GM18873 (cell line): ENCODE results near the gene DNM3.

Source experiments
- ATAC-seq: cut with Tn5 transposase; IDR thresholded peaks from one replicate; pipeline ENCODE4 v1.9.1; 2021; ENCODE audit warnings: mild to moderate bottlenecking, moderate library complexity, moderate number of reproducible peaks; ENCODE audit not compliant: unreplicated experiment, low FRiP score

Gene DNM3

GRCh38 chr1:171867236-171867635 is 25.9 kb downstream of the DNM3 start:
- ATAC-seq = no peak

DNA sequence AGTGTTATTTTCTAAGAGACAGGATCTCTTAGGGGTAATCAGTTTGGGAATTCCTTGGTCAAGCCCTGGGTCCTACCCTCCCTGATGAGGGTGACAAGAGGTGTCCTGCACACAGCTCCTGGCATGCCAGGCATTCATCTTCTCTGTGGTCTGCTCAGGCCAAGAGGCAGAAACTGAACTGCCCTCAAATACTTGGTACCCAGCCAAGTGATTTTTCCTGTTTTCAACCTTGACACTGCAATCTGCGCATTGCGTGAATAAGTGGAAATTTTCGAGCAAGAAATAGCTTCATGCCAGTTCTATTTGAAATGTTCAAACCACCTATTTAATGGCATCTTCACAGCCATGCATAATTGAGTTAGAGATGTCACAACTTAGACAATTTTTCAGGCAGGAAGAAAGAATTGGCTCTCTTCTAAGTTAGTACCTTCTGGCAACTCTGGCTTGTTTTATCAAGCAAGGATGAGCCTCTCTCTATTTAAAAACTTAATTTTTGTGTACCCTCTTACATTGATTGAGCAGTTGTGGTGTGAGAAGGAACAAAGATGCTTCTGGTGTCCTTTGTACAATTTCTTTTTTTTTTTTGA is 27.0 kb downstream of the DNM3 start:
- no peak for ATAC-seq

DNA sequence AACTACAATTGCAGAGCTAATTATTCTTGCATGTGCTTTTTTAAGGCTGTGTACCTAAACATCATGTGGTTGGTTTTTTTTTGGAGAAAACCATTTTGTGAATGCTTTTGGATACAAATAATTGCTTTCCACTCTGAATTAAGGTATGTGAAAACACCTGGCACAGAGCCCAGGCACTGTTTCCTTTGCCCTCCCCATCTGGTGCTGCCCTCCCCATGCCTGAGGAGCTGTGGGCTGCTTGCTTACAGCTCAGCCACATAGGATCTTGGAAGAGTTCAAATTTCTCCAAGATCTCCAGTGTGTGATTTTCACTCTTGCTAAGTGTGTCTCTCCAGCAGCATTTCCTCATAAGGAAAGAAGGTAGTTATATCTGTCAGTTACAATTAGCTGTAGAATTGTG is 27.8 kb downstream of the DNM3 start:
- no peak for ATAC-seq

GRCh38 chr1:171871848-171872247 is 30.6 kb downstream of the DNM3 start:
- no peak for ATAC-seq

- ATAC-seq = no peak
Measured at GRCh38 chr1:171872430-171872829, 31.1 kb downstream of the DNM3 start.

DNA sequence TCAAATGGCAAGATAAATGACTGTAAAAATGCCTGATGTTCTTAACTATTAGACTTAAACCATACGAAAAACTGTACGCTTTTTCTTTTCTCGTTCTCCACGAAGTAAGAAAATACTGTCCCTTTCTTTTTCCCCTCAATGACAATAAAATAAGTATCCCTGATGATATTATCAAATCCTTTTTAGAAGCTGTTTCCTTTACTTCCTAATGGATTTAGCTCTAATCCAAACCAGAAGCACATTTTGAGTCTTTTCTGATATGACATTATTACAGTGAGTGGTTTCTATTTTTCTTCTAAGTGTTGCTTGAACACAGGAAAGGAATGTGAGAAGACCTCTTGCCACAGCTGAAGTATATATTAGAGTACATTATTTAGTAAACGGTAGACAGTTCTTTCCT is 32.4 kb downstream of the DNM3 start:
- no peak for ATAC-seq

DNA sequence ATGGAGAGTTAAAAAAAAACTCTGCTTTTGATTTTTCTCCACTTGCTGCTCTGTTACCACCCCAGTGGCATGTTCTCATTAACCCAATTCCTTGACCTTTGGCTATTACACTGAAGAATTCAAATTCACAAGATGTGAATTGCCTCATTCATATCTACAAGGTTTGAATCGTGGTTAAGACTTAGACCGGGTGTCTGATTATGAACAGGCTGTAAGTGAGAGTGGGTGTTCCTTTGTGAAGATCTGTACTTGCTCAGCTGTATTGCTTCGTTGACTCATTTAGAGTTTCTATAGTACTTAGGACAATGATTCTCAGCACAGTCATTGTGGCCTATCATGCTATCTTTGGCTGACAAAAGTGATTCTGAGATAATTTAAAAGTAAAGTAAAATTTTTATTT is 36.4 kb downstream of the DNM3 start:
- ATAC-seq = no peak

- ATAC-seq = no peak
Measured at GRCh38 chr1:171879556-171879955, 38.3 kb downstream of the DNM3 start.

DNA sequence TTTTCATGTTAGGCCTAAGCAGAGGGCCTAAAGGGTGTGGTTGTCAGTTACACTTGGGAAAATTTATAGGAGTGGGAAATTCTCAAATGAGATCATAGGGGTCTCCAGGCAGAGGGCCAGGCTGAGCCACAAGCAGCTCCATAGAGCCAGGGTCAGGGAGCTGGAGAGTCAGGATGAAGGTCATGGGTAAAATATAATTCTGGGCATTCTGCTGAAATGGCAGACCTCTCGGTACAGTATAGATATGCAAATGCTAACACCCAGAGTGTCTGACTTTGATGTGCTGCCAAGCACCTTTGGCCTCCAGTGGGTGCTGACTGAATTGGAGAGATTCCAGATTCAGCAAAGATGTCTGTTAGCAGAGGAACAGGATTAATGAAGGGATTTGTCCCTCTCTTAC is 40.1 kb downstream of the DNM3 start:
- ATAC-seq = no peak

- ATAC-seq = no peak
Measured at GRCh38 chr1:171883849-171884248, 42.6 kb downstream of the DNM3 start.

- ATAC-seq = no peak
Measured at GRCh38 chr1:171884475-171884874, 43.2 kb downstream of the DNM3 start.

DNA sequence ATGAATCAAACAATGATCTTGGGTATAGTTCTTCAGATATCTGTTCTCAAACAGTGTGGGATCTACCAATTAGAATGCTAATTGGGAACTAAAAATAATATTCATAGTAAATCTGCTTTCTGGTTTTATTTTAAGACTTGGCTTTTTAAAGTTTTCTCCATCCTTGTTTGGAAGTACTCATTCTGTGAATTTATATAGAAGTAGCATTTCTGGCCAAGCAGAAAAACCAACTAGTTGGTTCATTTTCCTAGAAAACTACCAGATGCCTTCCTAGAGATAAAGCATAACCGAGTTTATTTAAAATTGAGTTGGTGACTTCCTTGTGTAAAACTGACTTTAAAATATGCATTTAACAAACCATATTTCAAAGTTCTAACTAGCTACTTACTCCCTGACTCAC is 48.8 kb downstream of the DNM3 start:
- no peak for ATAC-seq

GRCh38 chr1:171896936-171897703 is 55.8 kb downstream of the DNM3 start:
- ATAC-seq = no peak

DNA sequence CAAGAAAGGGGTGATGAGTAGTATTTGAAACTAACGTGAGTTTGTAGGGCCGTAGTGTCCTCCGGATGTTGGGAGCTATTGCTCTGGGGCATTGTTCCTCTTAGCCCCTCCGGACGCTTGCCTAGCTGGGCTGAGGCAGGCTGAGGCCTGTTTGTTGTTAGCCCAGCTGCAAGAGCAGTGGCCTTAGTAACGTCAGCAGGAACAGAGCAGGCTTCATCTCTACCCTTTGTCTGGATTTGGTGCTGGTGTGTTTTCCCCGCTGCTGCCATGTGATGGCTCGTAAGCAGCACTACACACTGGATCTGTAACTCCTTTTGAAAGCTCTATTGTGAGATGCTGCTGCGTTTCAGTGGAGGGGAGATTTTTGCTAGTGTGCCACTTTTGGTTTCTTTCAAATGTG is 57.6 kb downstream of the DNM3 start:
- no peak for ATAC-seq

GRCh38 chr1:171899838-171900237 is 58.5 kb downstream of the DNM3 start:
- no peak for ATAC-seq

DNA sequence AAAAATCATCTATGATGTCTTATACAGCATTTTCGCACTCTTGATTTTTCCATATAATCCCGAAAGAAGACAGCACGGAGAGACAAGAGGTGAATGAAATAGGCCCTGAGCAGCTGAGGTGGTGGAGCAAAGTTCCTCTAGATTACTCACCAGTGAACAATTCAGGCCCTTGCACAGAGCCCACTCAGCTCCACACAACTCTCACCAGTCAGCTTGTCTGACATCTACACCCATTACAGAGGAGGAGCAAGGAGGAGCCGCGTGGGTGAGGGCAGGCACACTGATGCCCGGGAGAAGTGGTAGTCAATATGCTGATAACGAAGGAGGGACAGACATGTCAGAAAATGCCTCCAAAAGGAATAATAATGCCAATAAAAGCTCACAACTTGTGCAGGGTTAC is 59.9 kb downstream of the DNM3 start:
- ATAC-seq = no peak

- ATAC-seq = no peak
Measured at GRCh38 chr1:171902527-171902926, 61.2 kb downstream of the DNM3 start.

DNA sequence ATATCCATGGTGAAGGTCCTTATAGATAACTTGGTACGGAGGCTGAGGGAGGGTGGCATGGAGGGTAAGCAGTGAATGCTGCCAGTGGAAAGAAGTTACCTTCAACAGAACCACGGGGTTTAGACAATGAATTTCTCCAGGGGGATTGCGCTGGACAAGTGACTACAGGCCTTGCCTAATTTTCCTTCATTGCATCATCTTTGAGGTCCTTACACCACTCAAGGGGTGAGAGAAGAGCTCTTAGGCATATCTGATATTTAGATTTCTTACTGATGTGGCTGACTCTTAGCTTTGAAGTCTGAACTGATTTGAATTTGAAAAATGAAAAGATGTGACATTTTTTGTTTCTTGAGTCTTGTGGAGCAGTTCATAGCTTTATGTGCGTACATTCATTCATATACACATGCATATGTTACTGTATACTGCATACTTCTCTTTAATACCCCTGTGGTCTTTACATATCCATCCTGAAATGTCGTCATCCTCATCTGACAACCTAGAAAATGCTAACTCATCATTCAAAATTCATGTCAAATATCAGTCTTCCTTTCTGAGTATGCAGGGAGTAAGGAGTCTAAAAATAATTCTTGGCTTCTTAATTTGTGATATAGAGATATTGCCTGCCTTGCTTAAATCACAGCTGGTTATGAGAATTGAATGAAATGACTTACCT is 63.6 kb downstream of the DNM3 start:
- no peak for ATAC-seq

DNA sequence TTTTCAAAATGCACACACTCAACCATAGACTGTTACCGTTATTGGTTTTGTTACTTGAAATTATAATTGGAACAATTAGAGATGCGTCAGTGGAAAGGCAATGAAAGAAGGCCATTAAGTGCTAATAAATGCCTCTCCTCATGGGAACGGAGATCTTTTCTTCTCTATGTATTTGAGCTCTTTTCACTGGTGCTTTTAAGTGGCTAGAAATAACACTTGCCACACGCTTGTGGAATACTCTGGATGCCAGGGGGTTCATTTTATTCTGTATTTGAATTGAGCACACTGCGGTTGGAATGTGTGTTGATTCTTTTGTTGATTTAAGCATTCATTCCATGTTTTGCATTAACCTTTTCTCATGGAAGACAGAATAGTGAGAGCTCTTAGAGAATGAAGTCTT is 68.4 kb downstream of the DNM3 start:
- ATAC-seq = no peak

- no peak for ATAC-seq
Measured at GRCh38 chr1:171910786-171911185, 69.5 kb downstream of the DNM3 start.

GRCh38 chr1:171911506-171911905 is 70.2 kb downstream of the DNM3 start:
- no peak for ATAC-seq
